8988T (cell line): Measurements from ENCODE around the gene LPAR1.

ENCODE experiments used
- DNase-seq: peaks from one replicate; pipeline ENCODE4 v3.0.0; 2011

LPAR1 gene

GRCh38 chr9:111036946-111037345, 1.3 kb downstream of the LPAR1 start:
- no peak for DNase-seq

- no peak for DNase-seq
These were observed 1.9 kb downstream of the LPAR1 start for GRCh38 chr9:111036429-111036789.

- DNase-seq: no peak
These were observed 2.5 kb downstream of the LPAR1 start for GRCh38 chr9:111035543-111036428.

DNA sequence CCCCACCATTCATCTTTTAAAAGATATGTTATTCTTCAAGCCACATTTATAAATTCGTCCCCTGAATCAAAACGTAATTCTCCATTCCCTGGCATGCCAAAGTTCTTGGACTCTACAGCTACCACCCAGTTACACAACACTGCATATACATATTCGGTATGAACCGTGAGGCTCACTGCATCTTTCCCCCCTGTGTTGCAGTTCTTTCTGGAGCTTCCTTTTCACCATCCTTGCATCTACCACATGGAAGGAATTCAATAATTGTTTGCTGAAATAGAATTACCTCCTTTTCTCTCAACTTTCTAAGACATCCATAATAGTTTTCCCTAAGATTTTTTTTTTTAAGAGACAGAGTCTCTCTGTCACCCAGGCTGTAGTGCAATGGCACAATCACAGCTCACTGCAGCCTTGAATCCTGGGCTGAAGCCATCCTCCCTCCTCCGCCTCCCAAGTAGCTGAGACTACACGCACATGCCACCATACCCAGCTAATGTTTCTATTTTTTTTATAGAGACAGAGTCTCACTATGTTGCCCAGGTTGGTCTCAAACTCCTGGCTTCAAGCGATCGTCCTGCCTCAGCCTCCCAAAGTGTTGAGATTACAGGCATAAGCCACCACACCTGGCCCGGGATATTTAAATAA, 3.3 kb downstream of the LPAR1 start:
- no peak for DNase-seq

GRCh38 chr9:111034170-111034897, 3.9 kb downstream of the LPAR1 start:
- no peak for DNase-seq

DNA sequence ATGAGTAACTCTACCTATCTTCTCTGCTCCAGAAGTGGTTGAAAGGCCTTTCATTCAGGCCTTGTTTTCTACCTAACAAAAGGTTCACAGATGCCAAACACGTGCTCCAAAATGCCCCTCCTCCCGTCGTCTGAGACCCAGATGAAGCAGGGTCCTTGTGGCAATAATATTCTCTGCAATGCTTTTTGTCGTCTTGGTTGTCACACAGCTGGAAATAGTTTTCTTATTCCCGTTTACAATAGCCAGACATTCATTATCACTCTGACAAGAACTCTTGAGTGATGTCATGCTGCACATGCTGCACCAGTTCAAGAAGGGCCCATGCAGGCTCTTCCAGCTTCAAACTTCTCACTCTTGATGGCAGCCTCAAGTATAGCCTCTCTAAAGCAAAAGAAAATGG, 7.8 kb downstream of the LPAR1 start:
- DNase-seq: no peak

GRCh38 chr9:111029260-111029659, 9.0 kb downstream of the LPAR1 start:
- DNase-seq: no peak

- DNase-seq: no peak
These were observed 10.5 kb downstream of the LPAR1 start for GRCh38 chr9:111027798-111028197.

DNA sequence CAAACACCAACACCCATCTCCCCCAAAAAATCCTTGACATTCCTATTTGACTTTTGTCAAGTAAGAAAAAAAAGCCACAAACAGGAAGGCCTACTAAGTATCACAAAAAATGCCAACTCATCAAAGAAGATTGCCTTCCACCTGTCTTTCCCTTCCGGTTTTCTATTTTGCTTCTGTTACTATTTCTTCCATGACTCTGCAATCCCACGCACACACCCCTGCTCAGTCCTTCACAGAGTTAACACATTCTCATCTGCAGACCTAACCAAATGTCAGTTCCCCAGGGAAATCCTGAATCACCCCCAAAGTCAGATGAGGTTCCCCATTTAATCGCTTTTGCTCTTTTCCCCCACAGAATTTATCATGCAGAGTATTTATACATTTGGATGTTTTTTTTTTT, 15.1 kb downstream of the LPAR1 start:
- no peak for DNase-seq

DNA sequence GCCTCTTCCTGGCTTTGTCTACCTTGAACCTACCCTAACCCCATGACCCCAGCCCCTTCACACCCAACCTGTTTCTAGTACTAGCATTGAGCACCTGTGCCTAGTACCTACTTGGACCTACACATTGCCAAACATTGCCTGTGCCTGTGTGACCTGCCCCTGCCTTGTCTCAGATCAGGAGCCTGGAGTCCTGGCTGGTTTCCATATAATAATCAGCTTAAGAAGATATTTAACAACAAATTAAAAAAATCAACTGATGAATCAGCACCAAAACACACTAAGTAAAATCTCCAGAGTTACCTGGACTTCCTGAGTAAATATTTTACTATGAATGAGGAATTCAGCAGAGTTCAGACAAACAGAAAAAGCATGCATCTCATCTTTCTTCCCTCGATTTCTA, 17.7 kb downstream of the LPAR1 start:
- DNase-seq: no peak

DNA sequence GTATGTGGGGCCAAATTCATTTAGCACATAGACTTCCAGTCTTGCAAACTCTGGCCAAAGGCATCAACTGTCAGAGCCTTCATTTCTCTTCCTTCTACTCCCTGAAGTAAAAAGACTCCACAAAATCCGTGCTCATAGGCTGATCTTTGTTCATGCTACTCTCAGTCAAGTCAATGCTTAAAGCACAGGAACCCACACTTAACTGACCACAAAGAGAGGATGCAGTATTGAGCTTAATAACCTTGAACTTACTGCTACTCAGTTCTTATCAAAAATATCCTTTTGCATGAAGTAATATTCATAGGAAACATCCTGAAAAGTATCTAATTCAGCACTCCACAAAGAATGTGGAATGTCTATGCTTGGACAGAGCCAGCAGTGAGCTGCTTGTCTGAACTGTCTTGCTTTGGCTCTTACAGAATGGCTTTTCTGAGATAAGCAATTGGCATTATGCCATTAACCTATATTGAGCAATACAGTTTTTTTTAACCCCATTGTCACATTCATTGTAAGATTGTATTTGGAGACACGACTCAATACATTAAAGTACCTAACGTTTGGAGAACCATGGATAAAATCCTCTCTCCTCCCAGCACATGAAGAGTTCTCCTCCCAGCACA, 21.7 kb downstream of the LPAR1 start:
- no peak for DNase-seq

- no peak for DNase-seq
These were observed 22.3 kb downstream of the LPAR1 start for GRCh38 chr9:111016016-111016415.

- DNase-seq: no peak
These were observed 24.6 kb downstream of the LPAR1 start for GRCh38 chr9:111013707-111014106.

DNA sequence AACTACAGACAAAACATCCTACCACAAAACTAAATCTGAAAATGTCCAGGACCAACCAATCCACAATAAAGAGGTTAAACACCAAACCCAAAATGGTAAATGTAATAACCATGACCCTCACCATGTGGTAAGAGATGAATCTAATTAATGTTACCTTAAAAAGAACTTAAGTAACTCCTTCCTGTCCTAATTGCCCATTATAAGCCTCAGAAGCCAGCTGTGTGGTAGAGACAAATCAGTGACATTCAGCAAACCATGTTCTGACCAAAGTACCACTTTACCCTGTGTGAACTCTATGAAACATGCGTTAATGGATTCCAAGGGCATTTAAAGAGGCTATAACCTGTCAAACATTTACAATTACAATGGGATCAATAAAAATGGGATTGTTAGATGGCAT, 25.0 kb downstream of the LPAR1 start:
- DNase-seq: no peak

GRCh38 chr9:111008158-111009075, 29.9 kb downstream of the LPAR1 start:
- DNase-seq: no peak

DNA sequence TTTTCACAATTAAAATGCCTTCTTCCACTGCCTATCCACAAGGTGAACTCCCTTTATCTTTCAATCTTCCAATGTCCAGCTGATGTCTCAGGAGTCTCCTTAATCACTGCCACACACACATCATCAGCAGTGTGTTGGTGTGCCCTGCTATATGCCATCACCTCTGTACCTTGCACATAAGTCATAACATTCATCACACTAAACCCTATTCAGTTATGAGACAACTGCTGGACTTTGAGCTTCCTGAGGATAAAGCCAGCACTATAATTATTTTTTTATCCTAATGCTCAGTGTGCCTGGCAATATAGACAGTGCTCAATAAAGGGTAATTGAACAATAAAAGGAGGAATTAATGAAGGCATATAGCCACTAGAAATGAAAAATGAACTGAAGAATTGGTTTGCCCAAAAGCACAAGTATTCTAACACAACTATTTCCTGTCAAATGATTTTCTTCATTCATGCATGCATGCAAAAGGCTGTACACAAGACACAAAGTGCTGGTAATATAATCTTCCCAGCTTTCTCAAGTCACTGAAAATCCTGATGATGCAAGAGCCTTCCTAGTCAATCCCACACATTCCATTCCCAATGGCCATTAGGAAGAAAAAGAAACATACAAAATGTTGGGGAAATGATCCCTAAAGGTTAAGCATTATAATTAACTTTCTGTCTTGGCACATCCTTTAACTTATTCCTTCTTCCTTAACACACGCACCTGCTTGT, 32.4 kb downstream of the LPAR1 start:
- no peak for DNase-seq

DNA sequence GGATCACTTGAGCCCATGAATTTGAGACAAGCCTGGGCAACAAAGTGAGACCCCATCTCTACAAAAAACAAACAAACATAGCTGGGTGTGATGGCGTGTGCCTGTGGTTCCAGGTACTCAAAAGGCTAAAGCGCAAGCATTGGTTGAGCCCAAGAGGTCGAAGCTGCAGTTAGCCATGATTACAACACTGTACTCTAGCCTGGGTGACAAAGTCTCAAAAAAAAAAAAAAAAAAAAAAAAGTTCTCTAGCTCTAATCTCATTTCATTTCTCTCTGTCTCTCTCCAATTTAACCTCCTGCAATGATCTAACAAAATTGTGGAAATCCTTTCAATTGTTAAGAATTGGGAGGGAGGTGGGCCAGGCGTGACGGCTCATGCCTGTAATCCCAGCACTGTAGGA, 33.3 kb downstream of the LPAR1 start:
- no peak for DNase-seq

GRCh38 chr9:111003182-111003581, 35.1 kb downstream of the LPAR1 start:
- no peak for DNase-seq

DNA sequence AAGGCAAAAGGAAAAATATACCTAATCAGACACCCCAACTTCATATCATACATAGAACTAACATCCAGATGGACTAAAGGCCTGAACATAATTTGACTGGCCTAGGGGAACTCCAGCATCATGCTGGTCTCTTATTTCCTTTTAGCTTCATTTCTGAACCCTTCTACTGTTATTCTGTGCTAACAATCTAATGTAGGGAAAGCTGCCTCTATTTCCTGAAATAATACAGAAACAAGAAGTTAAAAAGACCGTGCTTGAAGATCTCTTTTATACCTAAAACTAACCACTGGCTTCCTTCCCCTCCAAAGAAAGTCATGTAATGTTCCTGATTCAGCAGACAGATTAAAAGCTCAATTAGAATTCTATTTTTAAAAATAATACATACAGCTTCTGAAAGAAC, 36.7 kb downstream of the LPAR1 start:
- DNase-seq: no peak

DNA sequence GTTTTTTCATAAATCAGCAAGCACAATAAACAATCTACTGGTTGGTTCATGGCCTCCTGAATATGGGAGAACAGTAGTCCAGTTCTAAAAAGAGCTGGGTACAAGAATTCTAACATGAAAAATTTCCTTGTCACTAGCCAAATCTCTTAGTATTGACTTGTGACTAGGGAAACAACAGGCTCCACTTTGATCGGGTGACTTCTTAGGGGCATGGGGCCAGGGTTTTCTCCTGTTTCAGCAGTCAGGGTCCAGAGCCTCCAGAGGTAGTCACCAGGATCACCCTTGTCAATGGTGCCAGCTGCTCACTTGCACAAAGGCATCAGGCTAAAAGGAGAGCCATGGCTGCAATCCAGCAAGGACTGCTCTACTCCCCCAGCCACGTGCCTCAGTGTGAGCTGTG, 38.1 kb downstream of the LPAR1 start:
- no peak for DNase-seq

GRCh38 chr9:110999379-110999778, 38.9 kb downstream of the LPAR1 start:
- DNase-seq: no peak

DNA sequence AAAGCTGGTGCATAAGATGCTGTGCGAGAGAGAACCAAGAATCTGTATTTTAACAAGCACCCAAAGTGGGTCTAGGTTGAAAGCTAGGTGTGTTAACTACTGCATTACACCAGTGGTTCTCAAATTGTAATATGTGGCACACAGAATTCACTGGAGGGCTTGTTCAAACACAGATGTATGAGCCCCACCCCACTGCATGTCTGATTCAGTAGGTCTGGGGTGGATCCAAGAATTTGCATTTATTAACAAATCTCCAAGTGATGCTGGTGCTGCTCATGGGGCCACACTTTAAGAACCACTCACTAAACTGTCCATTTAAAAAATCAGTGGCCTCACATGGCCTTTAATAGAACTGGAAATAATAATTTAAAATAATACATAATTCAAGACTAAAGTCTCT, 40.4 kb downstream of the LPAR1 start:
- no peak for DNase-seq
